Loucy (cell line): Measurements from ENCODE around the gene OTUD1.

Experiments used
- H2AFZ ChIP-seq: fragments of 200-600 bp; sonication (generic); 2 replicates; pipeline ENCODE4 v1.6.0; 2016; ENCODE audit warnings: antibody characterized with exemption, mild to moderate bottlenecking, low read length, moderate library complexity
- H3F3A ChIP-seq: fragments of 200-600 bp; 2 replicates; pipeline ENCODE4 v1.6.0; 2016; ENCODE audit warnings: antibody characterized with exemption, low read depth, mild to moderate bottlenecking
- H3K27me3 ChIP-seq: fragments of 200-600 bp; sonication (generic); 2 replicates; pipeline ENCODE4 v1.6.1; 2014; ENCODE audit warnings: low read length, mild to moderate bottlenecking; ENCODE audit not compliant: insufficient read depth, poor library complexity, severe bottlenecking
- H3K36me3 ChIP-seq: fragments of 200-600 bp; sonication (generic); 2 replicates; pipeline ENCODE4 v1.6.1; 2016; ENCODE audit warnings: low read length; ENCODE audit not compliant: insufficient read depth
- H3K4me1 ChIP-seq: fragments of 200-600 bp; sonication (generic); 2 replicates; pipeline ENCODE4 v1.5.1; 2014; ENCODE audit warnings: low read length, mild to moderate bottlenecking; ENCODE audit not compliant: insufficient read depth, poor library complexity, severe bottlenecking
- H3K4me2 ChIP-seq: fragments of 200-600 bp; sonication (generic); 2 replicates; pipeline ENCODE4 v1.6.0; 2014; ENCODE audit warnings: antibody characterized with exemption, low read length, low read depth, mild to moderate bottlenecking; ENCODE audit not compliant: poor library complexity, severe bottlenecking
- H3K4me3 ChIP-seq: fragments of 200-600 bp; sonication (generic); 2 replicates; pipeline ENCODE4 v1.5.1; 2014; ENCODE audit warnings: low read length, mild to moderate bottlenecking, mixed read lengths; ENCODE audit not compliant: poor library complexity, severe bottlenecking
- H3K79me2 ChIP-seq: fragments of 200-600 bp; sonication (generic); 2 replicates; pipeline ENCODE4 v1.6.1; 2014; ENCODE audit warnings: low read length; ENCODE audit not compliant: insufficient read depth
- H3K9ac ChIP-seq: fragments of 200-600 bp; sonication (generic); 2 replicates; pipeline ENCODE4 v1.6.0; 2014; ENCODE audit warnings: mild to moderate bottlenecking, low read depth, low read length, moderate library complexity; ENCODE audit not compliant: poor library complexity, severe bottlenecking
- H3K9me2 ChIP-seq: fragments of 200-600 bp; sonication (generic); replicated peaks from 2 replicates; pipeline ENCODE4 v1.6.1; 2016; ENCODE audit warnings: low read depth, low read length, mixed read lengths
- H3K9me3 ChIP-seq: fragments of 200-600 bp; sonication (generic); 2 replicates; pipeline ENCODE4 v1.6.1; 2014; ENCODE audit warnings: mild to moderate bottlenecking, antibody characterized with exemption, low read length, low read depth; ENCODE audit not compliant: insufficient read depth
- H4K20me1 ChIP-seq: fragments of 200-600 bp; sonication (generic); 2 replicates; pipeline ENCODE4 v1.6.0; 2014; ENCODE audit warnings: antibody characterized with exemption, low read length, mild to moderate bottlenecking; ENCODE audit not compliant: insufficient read depth, poor library complexity, severe bottlenecking
- EZH2phosphoT487 ChIP-seq: fragments of 200-600 bp; IDR thresholded peaks from 2 replicates; pipeline ENCODE4 v1.6.1; 2018; ENCODE audit warnings: antibody characterized with exemption, mild to moderate bottlenecking, moderate library complexity, borderline replicate concordance
- TF ChIP-seq, protein P1 (sequence below): fragments of 200-600 bp; sonication (generic); conservative IDR thresholded peaks from 2 replicates; pipeline ENCODE4 v1.5.1; 2014; ENCODE audit warnings: mild to moderate bottlenecking, antibody characterized with exemption, low read length

OTUD1 gene

GRCh38 chr10:23474081-23474480 is 35.2 kb downstream of the OTUD1 start:
- H3K27me3 ChIP-seq = no peaks in the 10 kb centered on the region
- no peaks in the 10 kb centered on the region for H4K20me1 ChIP-seq
- no peak overlapping the region for H3K9ac ChIP-seq
- no peak for TF ChIP-seq EZH2phosphoT487
- TF ChIP-seq, protein P1, sequence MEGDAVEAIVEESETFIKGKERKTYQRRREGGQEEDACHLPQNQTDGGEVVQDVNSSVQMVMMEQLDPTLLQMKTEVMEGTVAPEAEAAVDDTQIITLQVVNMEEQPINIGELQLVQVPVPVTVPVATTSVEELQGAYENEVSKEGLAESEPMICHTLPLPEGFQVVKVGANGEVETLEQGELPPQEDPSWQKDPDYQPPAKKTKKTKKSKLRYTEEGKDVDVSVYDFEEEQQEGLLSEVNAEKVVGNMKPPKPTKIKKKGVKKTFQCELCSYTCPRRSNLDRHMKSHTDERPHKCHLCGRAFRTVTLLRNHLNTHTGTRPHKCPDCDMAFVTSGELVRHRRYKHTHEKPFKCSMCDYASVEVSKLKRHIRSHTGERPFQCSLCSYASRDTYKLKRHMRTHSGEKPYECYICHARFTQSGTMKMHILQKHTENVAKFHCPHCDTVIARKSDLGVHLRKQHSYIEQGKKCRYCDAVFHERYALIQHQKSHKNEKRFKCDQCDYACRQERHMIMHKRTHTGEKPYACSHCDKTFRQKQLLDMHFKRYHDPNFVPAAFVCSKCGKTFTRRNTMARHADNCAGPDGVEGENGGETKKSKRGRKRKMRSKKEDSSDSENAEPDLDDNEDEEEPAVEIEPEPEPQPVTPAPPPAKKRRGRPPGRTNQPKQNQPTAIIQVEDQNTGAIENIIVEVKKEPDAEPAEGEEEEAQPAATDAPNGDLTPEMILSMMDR = no peak
- H3K4me2 ChIP-seq = no peak overlapping the region
- H3K9me3 ChIP-seq = no peaks in the 10 kb centered on the region
- no peak overlapping the region for H3K4me3 ChIP-seq
- H3K4me1 ChIP-seq = no peaks in the 10 kb centered on the region
- no peaks in the 10 kb centered on the region for H3K79me2 ChIP-seq
- H3F3A ChIP-seq = no peaks in the 10 kb centered on the region
- no peak overlapping the region for H2AFZ ChIP-seq
- no peaks in the 10 kb centered on the region for H3K9me2 ChIP-seq
- H3K36me3 ChIP-seq = no peaks in the 10 kb centered on the region

- H2AFZ ChIP-seq = no peak overlapping the region
- H3K27me3 ChIP-seq = no peaks in the 10 kb centered on the region
- H3K79me2 ChIP-seq = no peaks in the 10 kb centered on the region
- no peaks in the 10 kb centered on the region for H3K4me1 ChIP-seq
- H3F3A ChIP-seq = no peaks in the 10 kb centered on the region
- H3K36me3 ChIP-seq = no peaks in the 10 kb centered on the region
- no peaks in the 10 kb centered on the region for H3K9me3 ChIP-seq
- H3K9me2 ChIP-seq = no peaks in the 10 kb centered on the region
- no peak overlapping the region for H3K4me2 ChIP-seq
- H4K20me1 ChIP-seq = no peaks in the 10 kb centered on the region
- no peak for TF ChIP-seq EZH2phosphoT487
- TF ChIP-seq, protein P1 = no peak
- no peak overlapping the region for H3K9ac ChIP-seq
- H3K4me3 ChIP-seq = no peak overlapping the region
Observed at GRCh38 chr10:23474626-23475025, 35.8 kb downstream of the OTUD1 start.

DNA sequence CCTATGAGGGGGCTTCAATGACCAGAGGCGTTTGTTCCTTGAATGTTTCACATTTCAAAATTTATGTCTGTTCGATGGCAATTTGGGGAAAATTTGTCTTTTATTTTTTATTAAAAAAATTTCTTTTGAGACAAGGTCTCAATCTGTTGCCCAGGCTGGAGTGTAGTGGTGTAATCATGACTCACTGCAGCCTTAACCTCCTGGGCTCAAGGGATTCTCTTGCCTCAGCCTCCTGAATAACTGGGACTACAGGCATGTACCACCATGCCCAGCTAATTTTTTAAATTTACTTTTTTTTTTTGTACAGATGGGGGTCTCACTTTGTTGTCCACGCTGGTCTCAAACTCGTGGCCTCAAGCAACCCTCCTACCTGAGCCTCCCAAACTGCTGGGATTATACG is 39.7 kb downstream of the OTUD1 start:
- TF ChIP-seq, protein P1 = no peak
- TF ChIP-seq EZH2phosphoT487 = no peak
- Histone ChIP-seq H3K4me3 (no peak overlapping the region), H3K9ac (no peak overlapping the region), H3K27me3 (no peaks in the 10 kb centered on the region), H3K79me2 (no peaks in the 10 kb centered on the region), H3K9me3 (no peaks in the 10 kb centered on the region), H3K4me2 (no peak overlapping the region), H2AFZ (no peak overlapping the region), H3F3A (no peaks in the 10 kb centered on the region), H3K9me2 (no peaks in the 10 kb centered on the region), H3K36me3 (no peaks in the 10 kb centered on the region), H4K20me1 (no peaks in the 10 kb centered on the region), H3K4me1 (no peaks in the 10 kb centered on the region)
